GM21529 (cell line): Measurements from ENCODE around the gene CCDC154.
"Not testable (repeated sequence)": the region's sequence is repeated elsewhere in the genome, so short reads cannot be mapped to it uniquely, and the experiment has no call there.

Experiments used
- ATAC-seq: cut with Tn5 transposase; IDR thresholded peaks from one replicate; pipeline ENCODE4 v1.9.1; 2021; ENCODE audit not compliant: unreplicated experiment

Gene CCDC154, protein sequence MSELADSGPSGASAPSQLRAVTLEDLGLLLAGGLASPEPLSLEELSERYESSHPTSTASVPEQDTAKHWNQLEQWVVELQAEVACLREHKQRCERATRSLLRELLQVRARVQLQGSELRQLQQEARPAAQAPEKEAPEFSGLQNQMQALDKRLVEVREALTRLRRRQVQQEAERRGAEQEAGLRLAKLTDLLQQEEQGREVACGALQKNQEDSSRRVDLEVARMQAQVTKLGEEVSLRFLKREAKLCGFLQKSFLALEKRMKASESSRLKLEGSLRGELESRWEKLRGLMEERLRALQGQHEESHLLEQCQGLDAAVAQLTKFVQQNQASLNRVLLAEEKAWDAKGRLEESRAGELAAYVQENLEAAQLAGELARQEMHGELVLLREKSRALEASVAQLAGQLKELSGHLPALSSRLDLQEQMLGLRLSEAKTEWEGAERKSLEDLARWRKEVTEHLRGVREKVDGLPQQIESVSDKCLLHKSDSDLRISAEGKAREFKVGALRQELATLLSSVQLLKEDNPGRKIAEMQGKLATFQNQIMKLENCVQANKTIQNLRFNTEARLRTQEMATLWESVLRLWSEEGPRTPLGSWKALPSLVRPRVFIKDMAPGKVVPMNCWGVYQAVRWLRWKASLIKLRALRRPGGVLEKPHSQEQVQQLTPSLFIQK

DNA sequence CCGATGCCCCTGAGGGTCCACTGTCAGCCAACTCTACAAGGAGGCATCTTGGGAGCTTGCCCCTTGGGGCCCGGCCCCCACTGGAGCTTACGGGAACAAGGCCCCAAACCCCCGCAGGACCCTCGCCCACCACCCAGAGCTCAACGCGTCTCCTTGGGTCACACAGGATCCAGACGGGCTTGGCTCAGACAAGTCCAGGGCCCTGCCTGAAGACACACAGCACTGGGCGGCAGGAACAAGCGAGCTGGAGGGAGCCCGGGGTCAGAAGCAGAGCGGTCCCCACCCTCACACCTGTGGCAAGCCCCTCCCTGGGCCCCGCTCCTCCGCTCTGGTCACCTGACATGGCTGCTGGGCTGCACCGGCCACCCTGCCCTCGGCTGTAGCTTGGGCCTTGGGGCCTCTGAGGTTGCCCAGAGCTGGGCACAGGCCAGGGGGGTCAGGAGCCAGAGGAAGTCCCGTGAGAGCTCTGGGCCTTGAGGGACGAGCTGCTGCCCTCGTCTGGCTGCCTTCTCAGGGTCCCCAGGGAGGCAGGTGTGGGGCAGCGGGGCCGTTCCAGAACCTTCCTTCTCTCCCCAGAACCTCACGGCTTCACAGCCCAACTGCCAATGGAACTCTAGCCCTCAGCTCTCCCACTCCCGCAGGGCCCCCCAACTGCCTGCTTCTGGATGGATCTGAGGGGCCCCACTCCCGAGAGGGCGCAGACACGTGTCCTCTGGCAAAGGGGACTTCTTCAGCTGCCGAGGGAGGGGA is at the start of gene CCDC154:
Gene CCDC154, minus strand, starts transcription at position 577 of the 750 bp plus-strand sequence. Its CDS starts 234 bp downstream, at position 343.
- ATAC-seq = no peak

- ATAC-seq = peak; percentile 15
These were observed 49.4 kb upstream of the CCDC154 start for GRCh38 chr16:1493746-1494094.

DNA sequence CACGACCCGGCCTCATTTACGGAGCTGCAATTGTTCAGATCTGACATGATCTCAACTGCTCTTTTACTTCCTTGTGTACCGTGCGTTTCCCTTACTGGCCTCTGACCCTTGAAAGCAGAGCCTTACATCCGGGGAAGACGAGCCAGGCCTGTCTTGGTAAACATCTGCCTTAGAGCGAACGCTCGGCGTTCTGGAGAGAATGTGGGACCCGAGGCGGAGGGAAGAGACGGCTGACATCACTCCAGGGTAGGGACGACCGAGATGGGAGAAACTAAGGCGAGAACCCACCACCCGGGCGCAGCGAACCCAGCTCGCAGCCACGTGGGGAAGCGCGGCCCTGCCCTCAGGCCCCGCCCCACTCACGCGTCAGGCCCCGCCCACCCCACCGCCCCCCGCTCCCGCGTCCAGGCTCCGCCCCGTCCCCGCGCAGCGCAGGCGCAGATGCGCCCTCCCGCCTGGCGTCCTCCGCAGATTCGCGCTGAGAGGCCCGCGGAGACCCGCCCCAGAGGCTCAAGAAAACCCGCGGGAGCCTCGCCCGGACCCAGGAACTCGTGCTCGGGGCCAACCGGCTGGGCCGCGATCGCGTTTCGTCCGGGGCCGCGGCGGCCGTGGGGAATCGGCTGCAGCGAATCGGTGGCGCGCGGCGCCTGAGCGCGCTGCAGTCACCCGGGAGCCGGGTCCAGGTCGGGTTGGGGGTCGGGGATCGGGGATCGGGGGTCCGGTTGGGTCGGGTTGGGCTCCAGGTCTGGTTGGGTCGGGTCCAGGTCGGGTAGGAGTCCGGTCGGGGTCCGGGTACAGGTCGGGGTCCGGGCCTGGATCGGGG is 48.8 kb upstream of the CCDC154 start, which contains the start of gene TELO2:
Gene TELO2, plus strand, starts transcription at position 438 of the 823 bp plus-strand sequence. CDS start 922 bp downstream, outside the sequence.
- ATAC-seq = peak; percentile 66

GRCh38 chr16:1492082-1492922 is 47.9 kb upstream of the CCDC154 start:
- ATAC-seq = no peak

DNA sequence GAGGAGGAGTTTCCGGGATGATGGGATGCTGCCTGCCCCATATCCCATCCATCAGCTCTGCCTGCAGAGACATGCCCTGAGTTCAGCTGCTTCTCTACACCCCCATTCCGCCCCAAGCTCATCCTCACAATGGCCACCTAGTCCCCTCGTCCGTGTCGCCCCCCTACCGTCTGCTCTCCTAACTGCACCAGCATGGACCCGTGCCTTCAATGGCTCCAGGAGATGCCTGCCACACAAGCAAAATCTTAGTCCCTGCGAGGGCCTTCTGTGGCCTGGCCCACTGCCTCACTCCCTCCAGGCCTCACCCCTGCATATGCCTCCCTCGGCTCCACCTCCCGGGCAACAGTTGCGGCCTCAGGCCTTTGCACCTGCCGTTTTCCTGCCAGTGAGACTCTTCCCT is 47.0 kb upstream of the CCDC154 start:
- ATAC-seq = no peak

GRCh38 chr16:1489077-1489476 is 44.7 kb upstream of the CCDC154 start:
- no peak for ATAC-seq

DNA sequence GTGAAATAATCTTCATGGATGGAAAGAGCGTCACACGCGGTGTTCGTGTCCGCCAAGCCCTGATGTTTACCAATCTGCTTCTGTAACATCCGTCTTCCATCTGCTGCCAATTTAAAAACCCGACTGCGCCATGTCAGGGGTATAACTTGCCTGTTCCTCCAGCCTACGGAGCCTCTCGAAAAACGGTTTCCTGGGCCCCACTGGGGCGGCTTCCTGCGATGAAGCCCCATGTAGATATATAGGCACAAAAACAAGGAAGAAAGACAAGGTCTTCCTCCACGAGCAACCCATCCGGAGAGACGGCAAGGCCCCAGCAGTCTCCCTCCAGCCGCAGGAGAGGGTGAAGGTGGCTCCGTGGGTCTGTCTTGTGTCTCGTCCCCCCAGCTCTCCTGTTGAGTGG is 44.3 kb upstream of the CCDC154 start, which contains the start of gene PTX4:
Gene PTX4, minus strand, starts transcription at position 326 of the 400 bp plus-strand sequence. Its CDS starts 35 bp downstream, at position 291.
- no peak for ATAC-seq

DNA sequence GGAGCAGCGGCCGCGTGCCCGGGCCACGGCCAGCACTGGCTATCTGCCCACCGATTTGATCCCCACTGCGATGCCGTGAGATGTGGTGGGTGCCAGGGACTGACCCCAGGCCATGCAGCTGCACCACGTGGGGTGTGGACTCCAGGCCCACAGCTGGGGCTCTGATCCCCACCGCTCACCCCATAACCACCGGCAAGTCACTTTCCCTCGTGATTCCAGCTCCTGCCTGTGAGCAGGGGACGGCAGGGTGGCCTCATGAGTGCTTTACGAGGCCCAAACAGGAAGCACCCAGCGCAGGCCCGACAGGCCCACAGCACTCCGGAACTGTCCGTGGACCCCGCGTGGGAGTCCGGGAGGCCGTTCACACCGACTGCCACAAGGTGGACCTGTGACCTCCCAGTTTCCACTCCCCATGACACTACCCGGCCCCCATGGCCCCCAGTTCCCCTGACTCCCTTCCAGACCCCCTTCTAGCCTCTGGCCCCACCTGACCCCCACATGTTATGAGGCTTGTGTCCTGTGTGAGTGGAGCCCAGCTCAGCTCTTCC is 43.8 kb upstream of the CCDC154 start:
- no peak for ATAC-seq

DNA sequence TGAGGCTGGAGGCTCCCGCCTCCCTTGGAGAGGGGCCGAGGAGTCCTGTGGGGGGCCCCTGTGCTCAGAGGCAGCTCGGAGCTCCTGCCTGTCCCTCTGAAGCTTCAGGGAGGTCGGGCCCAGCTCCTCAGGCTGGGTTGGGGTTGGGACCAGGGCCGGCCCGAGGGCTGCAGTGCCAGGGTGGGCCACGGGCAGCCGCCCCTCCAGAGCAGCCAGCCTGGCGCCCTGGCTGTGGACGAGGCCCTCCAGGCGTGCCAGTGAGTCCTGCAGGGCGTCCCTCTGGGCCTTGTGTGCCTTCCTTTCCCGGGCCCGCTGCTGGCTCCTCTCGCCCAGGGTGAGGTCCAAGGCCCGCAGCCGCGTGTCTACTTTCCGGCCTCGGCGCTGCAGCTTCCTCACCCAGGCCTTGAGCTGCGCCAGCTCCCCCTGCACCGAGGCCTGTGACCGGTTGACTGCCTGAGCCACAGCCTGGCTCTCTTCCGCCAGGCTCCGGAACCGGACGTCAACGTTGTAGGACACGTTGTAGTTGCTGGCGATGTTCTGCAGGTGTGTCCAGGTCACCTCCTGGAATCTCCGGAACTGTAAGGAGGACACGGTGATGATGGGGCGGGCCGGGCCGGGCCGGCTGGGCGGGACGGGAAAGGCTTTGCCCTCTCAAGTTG is 43.2 kb upstream of the CCDC154 start:
- ATAC-seq = no peak

GRCh38 chr16:1486551-1487390 is 42.4 kb upstream of the CCDC154 start:
- no peak for ATAC-seq

- no peak for ATAC-seq
These were observed 41.6 kb upstream of the CCDC154 start for GRCh38 chr16:1485847-1486496.

DNA sequence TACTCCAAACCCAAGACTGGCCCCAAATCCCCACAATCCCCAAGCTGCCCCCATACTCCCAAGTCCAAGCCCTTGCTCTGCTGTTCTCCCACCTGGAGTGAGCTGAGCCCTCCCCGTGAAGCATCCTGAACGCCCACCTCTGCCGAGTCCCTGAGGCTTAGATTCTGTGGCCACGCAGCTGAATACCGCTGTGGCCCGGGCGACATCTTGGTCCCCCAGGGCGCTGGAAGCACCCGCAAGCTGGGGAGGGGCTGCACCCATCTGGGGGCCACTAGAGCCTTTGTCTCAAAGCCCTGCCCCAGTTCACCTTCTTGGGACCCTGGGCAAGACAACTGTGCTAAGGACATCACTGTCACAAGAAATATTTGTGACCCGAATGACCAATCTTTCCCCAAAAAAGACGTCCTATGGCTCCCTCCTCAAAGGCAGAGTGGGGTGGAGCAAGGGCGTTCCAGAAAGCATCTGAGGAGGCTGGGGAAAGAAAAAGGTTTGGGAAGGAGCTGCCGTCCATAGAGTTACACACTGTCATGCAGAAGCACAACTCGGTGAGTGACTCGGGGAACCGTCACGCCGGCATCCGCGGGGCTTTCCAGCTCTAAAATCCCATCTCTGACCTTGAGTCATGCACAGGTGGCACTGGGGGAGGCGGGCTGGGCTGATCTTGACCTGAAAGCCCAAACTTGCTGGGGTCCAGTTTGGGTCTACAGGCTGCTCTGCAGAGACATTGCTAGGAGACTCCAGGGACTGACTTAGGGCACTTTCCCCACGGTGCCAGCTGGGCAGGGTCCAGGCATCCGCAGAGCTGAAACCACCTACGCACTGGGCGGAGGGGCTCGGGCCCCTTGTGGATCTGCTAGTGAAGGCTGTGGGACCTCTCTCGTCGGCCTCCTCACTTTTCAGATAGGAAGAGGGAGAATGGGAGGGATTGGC is 37.8 kb upstream of the CCDC154 start:
- ATAC-seq = no peak

GRCh38 chr16:1478937-1479336 is 34.6 kb upstream of the CCDC154 start:
- not testable (repeated sequence) for ATAC-seq

- no peak for ATAC-seq
These were observed 32.7 kb upstream of the CCDC154 start for GRCh38 chr16:1477033-1477432.

DNA sequence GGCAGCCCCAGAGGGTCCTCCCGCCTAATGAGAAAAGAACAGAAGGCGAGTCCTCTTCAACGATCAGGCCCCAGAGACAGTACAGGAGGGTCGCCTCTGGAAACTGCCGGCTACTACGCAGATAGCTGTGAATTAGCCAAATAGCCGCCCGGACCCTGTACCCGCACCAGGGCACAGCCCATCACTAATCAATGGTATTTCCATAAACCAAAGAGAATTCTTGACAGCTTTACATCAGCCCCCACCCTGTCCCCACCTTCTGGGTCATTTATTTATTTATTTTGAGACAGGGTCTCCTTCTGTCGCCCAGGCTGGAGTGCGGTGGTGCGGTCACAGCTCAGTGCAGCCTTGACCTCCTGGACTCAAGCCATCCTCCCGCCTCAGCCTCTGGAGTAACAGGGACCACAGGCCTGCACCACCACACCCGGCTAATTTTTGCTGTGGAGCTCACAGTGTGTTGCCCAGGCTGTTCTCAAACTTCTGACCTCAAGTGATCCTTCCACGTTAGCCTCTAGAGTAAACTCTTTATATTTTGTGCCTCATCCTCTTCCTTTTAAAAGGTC is 31.3 kb upstream of the CCDC154 start:
- no peak for ATAC-seq
